HG02981 (cell line): ENCODE data around the gene RNU6-8.
A peak's percentile ranks its signal among the peaks of the same experiment; 100 is the strongest.

Source experiments
- ATAC-seq: cut with Tn5 transposase; IDR thresholded peaks from one replicate; pipeline ENCODE4 v1.9.1; 2021; ENCODE audit warnings: mild to moderate bottlenecking, moderate library complexity; ENCODE audit not compliant: unreplicated experiment

The RNU6-8 gene

GRCh38 chr14:32205554-32205953 lies 2.5 kb upstream of the RNU6-8 start:
- no peak for ATAC-seq

GRCh38 chr14:32203928-32204357 lies 874 bp upstream of the RNU6-8 start:
- no peak for ATAC-seq

- no peak for ATAC-seq
These were observed 525 bp downstream of the RNU6-8 start for GRCh38 chr14:32202491-32202997.

- ATAC-seq = no peak
These were observed 1.1 kb downstream of the RNU6-8 start, which contains the start of gene RNU6-7 for GRCh38 chr14:32201816-32202490. RNU6-7 (plus strand) TSS chr14:32202045.

- peak; percentile 48 for ATAC-seq
These were observed 1.8 kb downstream of the RNU6-8 start for GRCh38 chr14:32201193-32201815.

GRCh38 chr14:32200368-32201192 lies 2.5 kb downstream of the RNU6-8 start:
- no peak for ATAC-seq

GRCh38 chr14:32197919-32198318 lies 5.2 kb downstream of the RNU6-8 start:
- no peak for ATAC-seq

GRCh38 chr14:32195636-32196035 lies 7.4 kb downstream of the RNU6-8 start:
- no peak for ATAC-seq

GRCh38 chr14:32193532-32193931 lies 9.5 kb downstream of the RNU6-8 start:
- no peak for ATAC-seq

- no peak for ATAC-seq
These were observed 10.2 kb downstream of the RNU6-8 start for GRCh38 chr14:32192712-32193373.

- no peak for ATAC-seq
These were observed 12.4 kb downstream of the RNU6-8 start for GRCh38 chr14:32190673-32191072.

GRCh38 chr14:32189811-32190210 lies 13.3 kb downstream of the RNU6-8 start:
- ATAC-seq = no peak

GRCh38 chr14:32186248-32186647 lies 16.8 kb downstream of the RNU6-8 start:
- no peak for ATAC-seq

- no peak for ATAC-seq
These were observed 18.0 kb downstream of the RNU6-8 start for GRCh38 chr14:32185097-32185496.

GRCh38 chr14:32183151-32184058 lies 19.7 kb downstream of the RNU6-8 start:
- no peak for ATAC-seq

- ATAC-seq = no peak
These were observed 31.6 kb downstream of the RNU6-8 start for GRCh38 chr14:32171469-32171868.

GRCh38 chr14:32169191-32169590 lies 33.9 kb downstream of the RNU6-8 start:
- no peak for ATAC-seq

GRCh38 chr14:32167907-32168306 lies 35.2 kb downstream of the RNU6-8 start:
- ATAC-seq = no peak

- ATAC-seq = no peak
These were observed 36.1 kb downstream of the RNU6-8 start for GRCh38 chr14:32166924-32167323.

- no peak for ATAC-seq
These were observed 37.0 kb downstream of the RNU6-8 start for GRCh38 chr14:32166029-32166428.
